Right lobe of liver (tissue), 4 donors: ENCODE results near the gene CCDC183.

Experiments
- CTCF ChIP-seq, 4 donors: fragments of 200-600 bp in 3 of 4; fragments of 450-650 bp in 1 of 4; IDR thresholded peaks; one replicate each; pipeline versions ENCODE4 v1.5.1 to v1.8.0; 2016 to 2022; ENCODE audit warnings: antibody characterized with exemption in 4 of 4, mild to moderate bottlenecking in 2 of 4
- POLR2A ChIP-seq: fragments of 450-650 bp; IDR thresholded peaks from one replicate; pipeline ENCODE4 v1.6.1; 2017; ENCODE audit warnings: antibody characterized with exemption, mild to moderate bottlenecking
- donor health status: DM: no; HTN: no; CAD: no.
- donor health status: DM: no; HTN: no; CAD: no.
- donor health status: DM: no; HTN: yes; CAD: no.

GRCh38 chr9:136757328-136757727 lies 38.8 kb upstream of the CCDC183 start:
- TF ChIP-seq CTCF (IDR thresholded peaks at IDR 0.05) (no peak), POLR2A (no peak)
